ENCODE measurements around the gene SELENOP. TPM values are rescaled to one million over a fixed set of nuclear protein-coding genes. Genes with fewer than 3 reads are reported as not detected.

SELENOP gene
- total and polyA plus RNA-seq, 2 donors (not counting 3 experiments of a cell fraction or from before 2014, with no cell fraction given), result 0.22 to 1.5 TPM

- H3K4me2 ChIP-seq (ENCODE audit: insufficient read depth, low read length), result no peak overlapping the region
- H3K9ac ChIP-seq (replicated peaks; ENCODE audit: extremely low read depth, insufficient read depth, low read length), result no peak overlapping the region
- H3K36me3 ChIP-seq (ENCODE audit: control insufficient read depth in 2 of 2, extremely low read depth in 1 of 2, insufficient read depth in 2 of 2, low read length in 2 of 2), result no peaks in the 10 kb centered on the region
- no TSS peak for BruUV-seq (replicated peaks)
- dilution Hi-C loops (cut with MboI; ENCODE audit: extremely low pct_ligation_motif_present, low sequenced_read_pairs) (no loop called here), intact Hi-C loops (cut with micrococcal nuclease) (no loop called here)
- H3K9me3 ChIP-seq (replicated peaks; ENCODE audit: control insufficient read depth, insufficient read depth, low read length), result no peaks in the 10 kb centered on the region
- POLR2A ChIA-PET, result no interaction called here
- no peak overlapping the region for H3K4me3 ChIP-seq (replicated peaks in 1 of 3; ENCODE audit: insufficient read depth in 1 of 3, low read depth in 1 of 3, low read length in 3 of 3)
- DNase-seq (ENCODE audit: low read depth, low spot score) (no peak), FAIRE-seq (no peak)
- H2AFZ ChIP-seq (ENCODE audit: low read depth, low read length), result no peak overlapping the region
- H3K79me2 ChIP-seq (ENCODE audit: control insufficient read depth, insufficient read depth, low read length), result no peaks in the 10 kb centered on the region
- peaks cover 0 to 2% of the 10 kb centered on the region in 2 experiments for H3K27me3 ChIP-seq (ENCODE audit: control insufficient read depth in 2 of 2, insufficient read depth in 2 of 2, low read length in 2 of 2)
- no peaks in the 10 kb centered on the region for H3K9me1 ChIP-seq (replicated peaks; ENCODE audit: control insufficient read depth, extremely low read depth, insufficient read depth, low read length)
- CTCF ChIA-PET, result interaction anchor here (1.3 kb wide), 1 partner anchor 12 kb away, joined by 3 read pairs; no protein-coding TSS in a partner anchor
- H4K20me1 ChIP-seq (replicated peaks; ENCODE audit: control insufficient read depth, extremely low read depth, insufficient read depth, low read length), result no peaks in the 10 kb centered on the region
- H3K4me1 ChIP-seq (ENCODE audit: control insufficient read depth, extremely low read depth, insufficient read depth, low read length), result no peaks in the 10 kb centered on the region
- no peak overlapping the region for H3K27ac ChIP-seq (ENCODE audit: insufficient read depth, low read depth, low read length)
- TF ChIP-seq MYC (IDR thresholded peaks at IDR 0.05; ENCODE audit: low read depth, low read length), result no peak
- TF ChIP-seq POLR2A (IDR thresholded peaks at IDR 0.05; ENCODE audit: low read depth, low read length), result no peak
- TF ChIP-seq POLR2AphosphoS5 (IDR thresholded peaks at IDR 0.05; ENCODE audit: insufficient read depth, low read depth, low read length), result no peak
- no peak for TF ChIP-seq CTCF (IDR thresholded peaks at IDR 0.05; ENCODE audit: extremely low read depth in 1 of 2, insufficient read depth in 1 of 2, low read depth in 1 of 2, low read length in 2 of 2)
- TF ChIP-seq JUN (IDR thresholded peaks at IDR 0.05; ENCODE audit: borderline replicate concordance, insufficient read depth, insufficient read length, low read depth), result no peak
- no peak for TF ChIP-seq FOS (IDR thresholded peaks at IDR 0.05; ENCODE audit: borderline replicate concordance, insufficient read depth, low read length)
- TF ChIP-seq GATA2 (IDR thresholded peaks at IDR 0.05; ENCODE audit: insufficient read depth, insufficient read length, low read depth, low read length), result no peak
- no peak for TF ChIP-seq EZH2 (IDR thresholded peaks at IDR 0.05; ENCODE audit: borderline replicate concordance, low read depth, low read length, severe bottlenecking)
- TF ChIP-seq, protein P1, sequence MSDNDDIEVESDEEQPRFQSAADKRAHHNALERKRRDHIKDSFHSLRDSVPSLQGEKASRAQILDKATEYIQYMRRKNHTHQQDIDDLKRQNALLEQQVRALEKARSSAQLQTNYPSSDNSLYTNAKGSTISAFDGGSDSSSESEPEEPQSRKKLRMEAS (IDR thresholded peaks at IDR 0.05; ENCODE audit: insufficient read depth, insufficient read length), result no peak
Measured at GRCh38 chr5:42826757-42827515, 15.2 kb upstream of the SELENOP start.

All from endothelial cell of umbilical vein (primary cell).